K562 (cell line): ENCODE measurements around the gene C4orf36. TPM values are rescaled to one million over a fixed set of nuclear protein-coding genes. Genes with fewer than 3 reads are reported as not detected.

Experiments
- ATAC-seq: fragments of 200-7000 bp; cut with Tn5 transposase; 3 replicates; pipeline ENCODE4 v1.9.1; 2020; ENCODE audit warnings: moderate library complexity
- BruUV-seq: library from RNA; stranded (reverse); fragments of 400-500 nt; replicated peaks from 2 replicates; lab custom pipeline; 2021; lab: Mats Ljungman, UMichigan
- CTCF ChIA-PET: fragments of 300-600 bp; formaldehyde crosslinking; extraction: SDS; loops from one replicate; lab custom pipeline; 2021; ENCODE audit warnings: low intra/inter-chr PET ratio; lab: Yijun Ruan, JAX
- POLR2A ChIA-PET: fragments of 300-600, 350-650 bp; sonication (Branson Sonifier 250); formaldehyde crosslinking; extraction: SDS; loops from one replicate; lab custom pipeline; 2021; ENCODE audit warnings: antibody characterized with exemption, inconsistent platforms; lab: Yijun Ruan, JAX
- DNase-seq, 4 experiments: peaks; one replicate each; pipeline versions ENCODE4 v3.0.0 to v3.0.0-alpha.2; 2011 to 2018; ENCODE audit warnings: low spot score in 3 of 4, mixed read lengths in 3 of 4; ENCODE audit errors: extremely low read depth in 1 of 4
- FAIRE-seq: peaks from 2 replicates; lab custom pipeline; 2011; peaks lifted over from hg19 to GRCh38; lab: Jason Lieb, UNC
- H2AFZ ChIP-seq: 2 replicates; pipeline ENCODE4 v1.6.0; 2011; ENCODE audit warnings: low read depth, low read length, control low read depth, inconsistent platforms
- H3K27ac ChIP-seq: fragments of 200-600 bp; 3 replicates; pipeline ENCODE4 v1.8.0; 2011; ENCODE audit warnings: low read depth, mild to moderate bottlenecking, control low read depth, inconsistent platforms, low read length, moderate library complexity, mixed read lengths; ENCODE audit errors: extremely low read depth
- H3K27me3 ChIP-seq, 2 experiments: fragments of 300-600 bp in 1 of 2; 2 replicates in 1 of 2; 3 replicates in 1 of 2; pipeline versions ENCODE4 v1.6.0 to v1.8.0; 2011; ENCODE audit warnings: inconsistent platforms in 2 of 2, low read length in 2 of 2, mild to moderate bottlenecking in 1 of 2, mixed read lengths in 1 of 2, moderate library complexity in 1 of 2; ENCODE audit not compliant: control insufficient read depth in 2 of 2, insufficient read depth in 2 of 2
- H3K36me3 ChIP-seq: fragments of 300-600 bp; 3 replicates; pipeline ENCODE4 v1.8.0; 2011; ENCODE audit warnings: mild to moderate bottlenecking, low read length, inconsistent platforms; ENCODE audit not compliant: control insufficient read depth, insufficient read depth
- H3K4me1 ChIP-seq, 2 experiments: fragments of 200-600 bp in 1 of 2; replicated peaks in 1 of 2; 2 replicates in 1 of 2; 3 replicates in 1 of 2; pipeline versions ENCODE4 v1.5.1 to v1.8.0; 2011; ENCODE audit warnings: inconsistent platforms in 2 of 2, low read length in 2 of 2, mild to moderate bottlenecking in 1 of 2, mixed read lengths in 1 of 2, moderate library complexity in 1 of 2; ENCODE audit not compliant: control insufficient read depth in 2 of 2, insufficient read depth in 2 of 2
- H3K4me2 ChIP-seq: 2 replicates; pipeline ENCODE4 v1.6.1; 2011; ENCODE audit warnings: low read length, control low read depth, inconsistent platforms, mixed read lengths; ENCODE audit not compliant: insufficient read depth
- H3K4me3 ChIP-seq: fragments of 200-600 bp; sonication (generic), shearing (Covaris generic); 2 replicates; pipeline ENCODE4 v1.5.1; 2016; ENCODE audit warnings: control low read depth, inconsistent platforms
- H3K79me2 ChIP-seq: fragments of 200-600 bp; 3 replicates; pipeline ENCODE4 v1.8.0; 2011; ENCODE audit warnings: low read length, inconsistent platforms; ENCODE audit not compliant: control insufficient read depth, insufficient read depth
- H3K9ac ChIP-seq, 2 experiments: 2 replicates each; pipeline versions ENCODE4 v1.6.0 to v1.6.1; 2011; ENCODE audit warnings: low read depth in 2 of 2, low read length in 2 of 2, control low read depth in 1 of 2, inconsistent platforms in 1 of 2, mild to moderate bottlenecking in 1 of 2, mixed read lengths in 1 of 2; ENCODE audit not compliant: insufficient read depth in 1 of 2
- H3K9me1 ChIP-seq: one replicate; pipeline ENCODE4 v1.6.0; 2011; ENCODE audit warnings: inconsistent platforms, mild to moderate bottlenecking, low read length, moderate library complexity; ENCODE audit not compliant: control insufficient read depth, insufficient read depth
- H3K9me3 ChIP-seq: replicated peaks from 2 replicates; pipeline ENCODE4 v1.5.1; 2011; ENCODE audit warnings: low read depth, low read length, inconsistent platforms; ENCODE audit not compliant: control insufficient read depth, insufficient read depth
- H4K20me1 ChIP-seq: replicated peaks from 2 replicates; pipeline ENCODE4 v1.6.1; 2011; ENCODE audit warnings: low read length, inconsistent platforms, mixed read lengths; ENCODE audit not compliant: control insufficient read depth, insufficient read depth
- ARNT ChIP-seq, 2 experiments: fragments of 450-650 bp; IDR thresholded peaks; 2 replicates each; pipeline ENCODE4 v1.6.1; 2016; ENCODE audit warnings: mild to moderate bottlenecking in 1 of 2
- CBX8 ChIP-seq: fragments of 200-600 bp; sonication (generic); IDR thresholded peaks from 2 replicates; pipeline ENCODE4 v1.6.1; 2012; ENCODE audit warnings: borderline replicate concordance, mixed run types, low read depth, mild to moderate bottlenecking, moderate library complexity, mixed read lengths, low read length, control low read depth, inconsistent platforms; ENCODE audit not compliant: poor library complexity, severe bottlenecking; ENCODE audit errors: extremely low read depth
- ETV5 ChIP-seq: sonication (generic); formaldehyde crosslinking; IDR thresholded peaks from 2 replicates; pipeline ENCODE4 v1.4.0; 2020; ENCODE audit warnings: low read depth, mild to moderate bottlenecking, missing genetic modification reagents
- FOXK2 ChIP-seq, 2 experiments: fragments of 450-650 bp; IDR thresholded peaks in 1 of 2; conservative IDR thresholded peaks in 1 of 2; 2 replicates each; pipeline ENCODE4 v1.6.1; 2016; ENCODE audit warnings: low read depth in 2 of 2, mild to moderate bottlenecking in 1 of 2
- KLF10 ChIP-seq: fragments of 250-450 bp; sonication (Bioruptor Pico); IDR thresholded peaks from 2 replicates; pipeline ENCODE4 v1.6.1; 2021; ENCODE audit warnings: matching md5 sums
- MCM3 ChIP-seq: fragments of 450-650 bp; IDR thresholded peaks from 2 replicates; pipeline ENCODE4 v1.6.1; 2016
- MCM5 ChIP-seq: fragments of 450-650 bp; IDR thresholded peaks from 2 replicates; pipeline ENCODE4 v1.6.1; 2016; ENCODE audit warnings: low read depth
- MYBL2 ChIP-seq, 2 experiments: fragments of 450-650 bp in 1 of 2; sonication (generic) in 1 of 2; formaldehyde crosslinking in 1 of 2; IDR thresholded peaks; 2 replicates each; pipeline versions ENCODE4 v1.6.1 to v1.8.1; 2017 to 2022; ENCODE audit warnings: borderline replicate concordance in 1 of 2, inconsistent platforms in 1 of 2, low read depth in 1 of 2, mild to moderate bottlenecking in 1 of 2, missing genetic modification reagents in 1 of 2, moderate library complexity in 1 of 2
- NELFE ChIP-seq: IDR thresholded peaks from 2 replicates; pipeline ENCODE4 v1.6.1; 2011; ENCODE audit warnings: mild to moderate bottlenecking; ENCODE audit not compliant: insufficient read depth, insufficient read length
- NR2F6 ChIP-seq: fragments of 450-650 bp; formaldehyde crosslinking; IDR thresholded peaks from 2 replicates; pipeline ENCODE4 v1.4.0; 2020; ENCODE audit warnings: mild to moderate bottlenecking
- NUFIP1 ChIP-seq: fragments of 450-650 bp; IDR thresholded peaks from 2 replicates; pipeline ENCODE4 v1.6.1; 2018; ENCODE audit not compliant: partially characterized antibody
- PHF20 ChIP-seq: fragments of 450-650 bp; IDR thresholded peaks from 2 replicates; pipeline ENCODE4 v1.6.1; 2018; ENCODE audit not compliant: partially characterized antibody
- POLR2A ChIP-seq: fragments of 450-650 bp; conservative IDR thresholded peaks from 2 replicates; pipeline ENCODE4 v1.6.1; 2016
- PTBP1 ChIP-seq: fragments of 200-400 bp; formaldehyde crosslinking; IDR thresholded peaks from 2 replicates; pipeline ENCODE4 v1.6.1; 2017; ENCODE audit warnings: low read depth, low read length
- SNIP1 ChIP-seq: fragments of 450-650 bp; IDR thresholded peaks from 2 replicates; pipeline ENCODE4 v1.7.1; 2017; ENCODE audit warnings: low read depth, mild to moderate bottlenecking
- THAP7 ChIP-seq: fragments of 250-450 bp; sonication (Bioruptor Pico); IDR thresholded peaks from 2 replicates; pipeline ENCODE4 v1.5.0; 2021
- USF1 ChIP-seq: sonication (generic); formaldehyde crosslinking; IDR thresholded peaks from 2 replicates; pipeline ENCODE4 v1.9.0; 2022; ENCODE audit warnings: mild to moderate bottlenecking, missing genetic modification reagents
- ZNF197 ChIP-seq: fragments of 200-800 bp; sonication (Bioruptor generic); IDR thresholded peaks from 2 replicates; pipeline ENCODE4 v1.6.1; 2016; ENCODE audit warnings: low read depth, missing genetic modification characterization, missing compliant biosample characterization
- ZNF316 ChIP-seq: fragments of 450-650 bp; IDR thresholded peaks from 2 replicates; pipeline ENCODE4 v1.6.1; 2016
- ZNF431 ChIP-seq: sonication (generic); formaldehyde crosslinking; IDR thresholded peaks from 2 replicates; pipeline ENCODE4 v1.8.0; 2022; ENCODE audit warnings: mild to moderate bottlenecking, missing genetic modification reagents
- ZNF75A ChIP-seq: fragments of 450-650 bp; formaldehyde crosslinking; IDR thresholded peaks from 2 replicates; pipeline ENCODE4 v1.4.0; 2020; ENCODE audit warnings: mild to moderate bottlenecking
- WGBS: fragments of 100-300 bp; shearing (Covaris generic); methylation state at CpG from one replicate; pipeline ENCODE4 v1.1.6; 2016; ENCODE audit warnings: low coverage, mixed read lengths; ENCODE audit not compliant: insufficient coverage; ENCODE audit errors: missing lambda C conversion rate; 5-methylcytosine and 5-hydroxymethylcytosine counted together
- in situ Hi-C: fragments of 300-500 bp; cut with MboI; formaldehyde crosslinking; loops from 4 replicates; pipeline ENCODE4 v1.15.0; 2018; ENCODE audit warnings: inconsistent platforms, mixed read lengths
- intact Hi-C: fragments of 100-400 bp; cut with micrococcal nuclease; formaldehyde crosslinking; loops from 2 replicates; pipeline ENCODE4 v1.14.2; 2022
- polyA plus RNA-seq, 8 experiments: library from polyadenylated mRNA; depleted of rRNA in 4 of 8; stranded (reverse) in 5 of 8; unstranded in 3 of 8; fragments of >200 nt; fragmentation: Nextera tagmentation in 2 of 8; fragmentation: Illumina TruSeq in 1 of 8; extraction: Ambion mirVana in 2 of 8; extraction: Trizol in 1 of 8; gene quantifications; 2 replicates each; pipeline versions ENCODE4 v1.2.1 to v1.2.3, GENCODE V29; 2011 to 2014; ENCODE audit warnings: inconsistent platforms in 1 of 8, missing spikeins in 1 of 8
- total RNA-seq, 7 experiments: library from RNA; depleted of rRNA in 6 of 7; stranded (reverse); fragments of >200 nt in 6 of 7; fragmentation: Illumina TruSeq in 2 of 7; extraction: Trizol in 2 of 7; gene quantifications; 2 replicates each; pipeline versions ENCODE4 v1.2.1 to v1.2.3, GENCODE V29; 2011 to 2021; ENCODE audit warnings: low replicate concordance in 1 of 7
- TF ChIP-seq, protein P1 (sequence below): sonication (generic); formaldehyde crosslinking; IDR thresholded peaks from 2 replicates; pipeline ENCODE4 v1.8.1; 2023; ENCODE audit warnings: mild to moderate bottlenecking, missing genetic modification reagents, moderate library complexity

Gene C4orf36
- total and polyA plus RNA-seq, 9 of the 15 experiments (the other 6 are each of a cell fraction or from before 2014, with no cell fraction given): 0.14 to 0.45 (median 0.20) TPM; not detected in 5

- TF ChIP-seq CBX8: no peak
- no peak for TF ChIP-seq USF1 (CRISPR knock-in tag)
- TF ChIP-seq FOXK2 (conservative IDR thresholded peaks at IDR 0.05 in 1 of 2, IDR thresholded peaks at IDR 0.05 in 1 of 2; ENCODE audit: low read depth in 2 of 2): no peak
- TF ChIP-seq ZNF197 (CRISPR knock-in tag): no peak
- no peak for TF ChIP-seq ARNT (IDR thresholded peaks at IDR 0.05)
- no peak for TF ChIP-seq MYBL2 (IDR thresholded peaks at IDR 0.05; ENCODE audit: low read depth)
- TF ChIP-seq MYBL2 (CRISPR knock-in tag; IDR thresholded peaks at IDR 0.05; ENCODE audit: borderline replicate concordance): no peak
- TF ChIP-seq POLR2A: no peak
- no peak for TF ChIP-seq ZNF75A (CRISPR knock-in tag)
- no peak for TF ChIP-seq PTBP1
- TF ChIP-seq NELFE: no peak
Observed at GRCh38 chr4:86893136-86893535, 914 bp upstream of the C4orf36 start (continued).

GRCh38 chr4:86892636-86892960 lies 376 bp upstream of the C4orf36 start:
- Histone ChIP-seq H3K9ac (peak overlapping the region; percentile 57 to 90; a peak in 3 of 4 replicates), H3K4me3 (peak overlapping the region; percentile 57), H3K36me3 (no peaks in the 10 kb centered on the region), H3K27ac (no peak overlapping the region), H3K4me1 (peaks cover 6 to 10% of the 10 kb centered on the region in 2 experiments; a peak in 3 of 5 replicates), H3K9me3 (no peaks in the 10 kb centered on the region), H3K27me3 (peaks cover 0 to 4% of the 10 kb centered on the region in 2 experiments; a peak in 2 of 5 replicates), H2AFZ (peak overlapping the region; percentile 93), H3K4me2 (peak overlapping the region; percentile 76), H4K20me1 (no peaks in the 10 kb centered on the region), H3K9me1 (no peaks in the 10 kb centered on the region), H3K79me2 (no peaks in the 10 kb centered on the region)
- ChIA-PET CTCF (interaction anchor here (1.1 kb wide), 1 partner anchor 397 kb away, joined by 4 read pairs; no protein-coding TSS in a partner anchor), POLR2A (no interaction called here)
- intact Hi-C loops (no loop called here), in situ Hi-C loops (loop anchor here (5.0 to 10.0 kb wide), 2 partner anchors 240 to 952 kb away; no protein-coding TSS in a partner anchor)
- no TSS peak for BruUV-seq
- WGBS: 24% methylated on average over 13 of the region's 13 CpGs
- no peak for FAIRE-seq
- ATAC-seq: no peak
- no peak for DNase-seq
- TF ChIP-seq THAP7: no peak
- no peak for TF ChIP-seq ZNF316
- TF ChIP-seq SNIP1: no peak
- TF ChIP-seq MCM5: no peak
- TF ChIP-seq MCM3: no peak
- TF ChIP-seq KLF10 (CRISPR knock-in tag): no peak
- TF ChIP-seq, protein P1, sequence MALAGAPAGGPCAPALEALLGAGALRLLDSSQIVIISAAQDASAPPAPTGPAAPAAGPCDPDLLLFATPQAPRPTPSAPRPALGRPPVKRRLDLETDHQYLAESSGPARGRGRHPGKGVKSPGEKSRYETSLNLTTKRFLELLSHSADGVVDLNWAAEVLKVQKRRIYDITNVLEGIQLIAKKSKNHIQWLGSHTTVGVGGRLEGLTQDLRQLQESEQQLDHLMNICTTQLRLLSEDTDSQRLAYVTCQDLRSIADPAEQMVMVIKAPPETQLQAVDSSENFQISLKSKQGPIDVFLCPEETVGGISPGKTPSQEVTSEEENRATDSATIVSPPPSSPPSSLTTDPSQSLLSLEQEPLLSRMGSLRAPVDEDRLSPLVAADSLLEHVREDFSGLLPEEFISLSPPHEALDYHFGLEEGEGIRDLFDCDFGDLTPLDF (CRISPR knock-in tag): no peak
- TF ChIP-seq PHF20: no peak
- no peak for TF ChIP-seq ETV5 (CRISPR knock-in tag)
- TF ChIP-seq ZNF431: no peak
- no peak for TF ChIP-seq NUFIP1
- no peak for TF ChIP-seq NR2F6 (CRISPR knock-in tag)
